H1 (cell line): ENCODE data around the gene DPF3. TPM values are rescaled to one million over a fixed set of nuclear protein-coding genes. Genes with fewer than 3 reads are reported as not detected.

ENCODE experiments used
- CTCF ChIA-PET: fragments of 300-600 bp; sonication (Branson Sonifier 250); formaldehyde crosslinking; loops from one replicate; lab custom pipeline; 2021; ENCODE audit not compliant: partially characterized antibody; lab: Charles Lee
- POLR2A ChIA-PET: fragments of 300-600 bp; sonication (Branson Sonifier 250); formaldehyde crosslinking; loops from one replicate; lab custom pipeline; 2021; ENCODE audit warnings: inconsistent platforms; ENCODE audit not compliant: partially characterized antibody; lab: Charles Lee
- DNase-seq, 2 experiments: peaks; one replicate each; pipeline versions ENCODE4 v3.0.0 to v3.0.0-alpha.2; 2010 to 2022; ENCODE audit warnings: low spot score in 2 of 2, low read depth in 1 of 2, mixed read lengths in 1 of 2
- FAIRE-seq: peaks from 2 replicates; lab custom pipeline; 2011; peaks lifted over from hg19 to GRCh38; lab: Jason Lieb, UNC
- H2AFZ ChIP-seq: 2 replicates; pipeline ENCODE4 v1.8.1; 2012; ENCODE audit warnings: low read length, inconsistent platforms
- H2AK5ac ChIP-seq: 2 replicates; pipeline ENCODE4 v1.6.1; 2013; ENCODE audit warnings: low read depth, low read length
- H2BK120ac ChIP-seq: replicated peaks from 2 replicates; pipeline ENCODE3; 2013; ENCODE audit warnings: low read depth, low read length, inconsistent platforms
- H2BK12ac ChIP-seq: 2 replicates; pipeline ENCODE4 v1.6.1; 2013; ENCODE audit warnings: low read depth, low read length
- H2BK15ac ChIP-seq: 2 replicates; pipeline ENCODE4 v1.6.1; 2013; ENCODE audit warnings: low read length
- H2BK20ac ChIP-seq: 2 replicates; pipeline ENCODE4 v1.6.1; 2013; ENCODE audit warnings: low read length
- H2BK5ac ChIP-seq: 2 replicates; pipeline ENCODE4 v1.6.1; 2013; ENCODE audit warnings: low read depth, low read length
- H3K14ac ChIP-seq: 2 replicates; pipeline ENCODE4 v1.6.1; 2013; ENCODE audit warnings: inconsistent platforms; ENCODE audit not compliant: insufficient read length
- H3K18ac ChIP-seq: 2 replicates; pipeline ENCODE4 v1.6.1; 2013; ENCODE audit warnings: low read length; ENCODE audit errors: extremely low read depth
- H3K23ac ChIP-seq: 2 replicates; pipeline ENCODE4 v1.6.1; 2013; ENCODE audit warnings: inconsistent platforms; ENCODE audit not compliant: insufficient read length
- H3K23me2 ChIP-seq: 2 replicates; pipeline ENCODE4 v1.6.1; 2013; ENCODE audit warnings: low read depth, low read length
- H3K27ac ChIP-seq: 2 replicates; pipeline ENCODE4 v1.6.1; 2011; ENCODE audit warnings: low read depth, low read length, inconsistent platforms
- H3K27me3 ChIP-seq, 4 experiments: replicated peaks in 1 of 4; 1 replicate in 1 of 4; 2 replicates in 3 of 4; pipeline versions ENCODE4 v1.6.1 to v1.8.1; 2011 to 2013; ENCODE audit warnings: low read length in 3 of 4, mild to moderate bottlenecking in 3 of 4, inconsistent platforms in 2 of 4, mixed read lengths in 2 of 4, moderate library complexity in 1 of 4; ENCODE audit not compliant: control insufficient read depth in 3 of 4, insufficient read depth in 3 of 4; ENCODE audit errors: extremely low read depth in 1 of 4
- H3K36me3 ChIP-seq, 4 experiments: 2 replicates each; pipeline versions ENCODE4 v1.6.1 to v1.8.1; 2011 to 2013; ENCODE audit warnings: mild to moderate bottlenecking in 4 of 4, low read length in 3 of 4, moderate library complexity in 2 of 4, control low read depth in 1 of 4, inconsistent platforms in 1 of 4; ENCODE audit not compliant: insufficient read depth in 4 of 4, control insufficient read depth in 2 of 4
- H3K4ac ChIP-seq: replicated peaks from 2 replicates; pipeline ENCODE3; 2013; ENCODE audit warnings: low read length, low read depth, mixed read lengths, inconsistent platforms; ENCODE audit not compliant: insufficient read length
- H3K4me1 ChIP-seq, 4 experiments: replicated peaks in 1 of 4; 1 replicate in 1 of 4; 2 replicates in 3 of 4; pipeline versions ENCODE4 v1.6.1 to v1.8.1; 2011 to 2013; ENCODE audit warnings: low read length in 3 of 4, inconsistent platforms in 2 of 4, mixed read lengths in 1 of 4; ENCODE audit not compliant: insufficient read depth in 4 of 4, control insufficient read depth in 3 of 4
- H3K4me2 ChIP-seq, 2 experiments: 2 replicates each; pipeline versions ENCODE4 v1.6.1 to v1.8.1; 2011 to 2013; ENCODE audit warnings: low read depth in 2 of 2, low read length in 2 of 2, control low read depth in 1 of 2, inconsistent platforms in 1 of 2, mild to moderate bottlenecking in 1 of 2; ENCODE audit not compliant: insufficient read depth in 1 of 2
- H3K4me3 ChIP-seq, 4 experiments: fragments of 200-600, 300-600 bp in 1 of 4; sonication (generic), shearing (Covaris generic), sonication (Bioruptor Twin) in 1 of 4; 2 replicates each; pipeline versions ENCODE4 v1.5.1 to v1.8.1; 2011 to 2016; ENCODE audit warnings: low read length in 4 of 4, low read depth in 3 of 4, control low read depth in 2 of 4, inconsistent platforms in 2 of 4, mild to moderate bottlenecking in 2 of 4, mixed read lengths in 1 of 4, moderate library complexity in 1 of 4; ENCODE audit not compliant: insufficient read depth in 2 of 4; ENCODE audit errors: extremely low read depth in 1 of 4
- H3K56ac ChIP-seq: replicated peaks from 2 replicates; pipeline ENCODE3; 2013; ENCODE audit warnings: low read depth, mild to moderate bottlenecking, mixed read lengths, low read length, inconsistent platforms; ENCODE audit not compliant: insufficient read length
- H3K79me1 ChIP-seq: 2 replicates; pipeline ENCODE4 v1.6.1; 2013; ENCODE audit warnings: low read depth, low read length, control low read depth
- H3K79me2 ChIP-seq, 2 experiments: 2 replicates each; pipeline versions ENCODE4 v1.6.1 to v1.8.1; 2012 to 2013; ENCODE audit warnings: low read length in 2 of 2, mild to moderate bottlenecking in 2 of 2, inconsistent platforms in 1 of 2; ENCODE audit not compliant: insufficient read depth in 2 of 2, control insufficient read depth in 1 of 2
- H3K9ac ChIP-seq, 4 experiments: replicated peaks in 1 of 4; 1 replicate in 1 of 4; 2 replicates in 3 of 4; pipeline versions ENCODE4 v1.6.1 to v1.8.1; 2011 to 2013; ENCODE audit warnings: low read depth in 3 of 4, low read length in 3 of 4, control low read depth in 2 of 4, mild to moderate bottlenecking in 2 of 4, moderate library complexity in 2 of 4, inconsistent platforms in 1 of 4; ENCODE audit errors: extremely low read depth in 1 of 4
- H3K9me3 ChIP-seq, 2 experiments: 2 replicates each; pipeline versions ENCODE4 v1.6.1 to v1.8.1; 2012 to 2013; ENCODE audit warnings: mild to moderate bottlenecking in 2 of 2, moderate library complexity in 2 of 2, control low read depth in 1 of 2, inconsistent platforms in 1 of 2, low read depth in 1 of 2, low read length in 1 of 2, mixed read lengths in 1 of 2; ENCODE audit not compliant: insufficient read depth in 2 of 2
- H4K20me1 ChIP-seq, 2 experiments: replicated peaks in 1 of 2; 2 replicates each; pipeline versions ENCODE3 to v1.8.1; 2011 to 2013; ENCODE audit warnings: inconsistent platforms in 2 of 2, low read length in 2 of 2, mild to moderate bottlenecking in 1 of 2; ENCODE audit not compliant: insufficient read depth in 2 of 2, control insufficient read depth in 1 of 2
- H4K5ac ChIP-seq: 2 replicates; pipeline ENCODE4 v1.6.1; 2013; ENCODE audit warnings: low read length, low read depth, mixed read lengths, inconsistent platforms; ENCODE audit not compliant: insufficient read length
- H4K8ac ChIP-seq: 2 replicates; pipeline ENCODE4 v1.8.0; 2013; ENCODE audit warnings: mild to moderate bottlenecking, moderate library complexity, low read length, inconsistent platforms; ENCODE audit not compliant: insufficient read depth; ENCODE audit errors: extremely low read depth
- H4K91ac ChIP-seq: replicated peaks from 2 replicates; pipeline ENCODE3; 2013; ENCODE audit warnings: low read length, mixed read lengths, inconsistent platforms; ENCODE audit not compliant: insufficient read length
- ASH2L ChIP-seq: fragments of 200-600, 300-600 bp; sonication (generic); IDR thresholded peaks from one replicate; pipeline ENCODE4 v1.7.1; 2017; ENCODE audit warnings: low read length
- BACH1 ChIP-seq: IDR thresholded peaks from 2 replicates; pipeline ENCODE4 v1.6.1; 2012; ENCODE audit warnings: low read length, improper control_type of control experiment
- CEBPB ChIP-seq: IDR thresholded peaks from 2 replicates; pipeline ENCODE4 v1.6.1; 2012; ENCODE audit warnings: low read depth, low read length
- GABPA ChIP-seq: IDR thresholded peaks from 2 replicates; pipeline ENCODE4 v1.6.1; 2011; ENCODE audit warnings: mild to moderate bottlenecking, low read length, moderate library complexity, borderline replicate concordance; ENCODE audit not compliant: insufficient read depth
- JUND ChIP-seq: IDR thresholded peaks from 2 replicates; pipeline ENCODE4 v1.6.1; 2011; ENCODE audit warnings: mild to moderate bottlenecking, improper control_type of control experiment, low read length
- KDM4A ChIP-seq: IDR thresholded peaks from one replicate; pipeline ENCODE4 v1.7.1; 2012; ENCODE audit warnings: low read depth, mild to moderate bottlenecking, moderate library complexity, low read length, inconsistent platforms; ENCODE audit not compliant: severe bottlenecking
- POU5F1 ChIP-seq: IDR thresholded peaks from 2 replicates; pipeline ENCODE4 v1.6.1; 2011; ENCODE audit warnings: low read depth, mild to moderate bottlenecking, low read length, moderate library complexity
- SP2 ChIP-seq: IDR thresholded peaks from 2 replicates; pipeline ENCODE4 v1.6.1; 2012; ENCODE audit warnings: mild to moderate bottlenecking, low read length, inconsistent platforms
- WGBS, 2 experiments: shearing (Covaris generic) in 1 of 2; methylation state at CpG; one replicate each; pipeline versions ENCODE4 v1.1.6 to v1.1.7; 2013 to 2015; ENCODE audit warnings: low lambda C conversion rate in 2 of 2, mixed read lengths in 2 of 2, inconsistent platforms in 1 of 2, low coverage in 1 of 2, missing lambda C conversion rate in 1 of 2; ENCODE audit not compliant: insufficient replicate concordance in 2 of 2, insufficient coverage in 1 of 2, insufficient read length in 1 of 2; ENCODE audit errors: extremely low coverage in 1 of 2, missing lambda C conversion rate in 1 of 2; 5-methylcytosine and 5-hydroxymethylcytosine counted together
- polyA plus RNA-seq, 7 experiments: library from polyadenylated mRNA; depleted of rRNA in 3 of 7; stranded (reverse) in 5 of 7; unstranded in 2 of 7; fragments of >200 nt in 5 of 7; fragments of 200-250 nt in 2 of 7; gene quantifications; 1 replicate in 5 of 7; 2 replicates in 1 of 7; 4 replicates in 1 of 7; pipeline versions ENCODE4 v1.2.1 to v1.2.3, GENCODE V29; 2011 to 2013; ENCODE audit warnings: missing spikeins in 2 of 7, mixed read lengths in 2 of 7
- total RNA-seq: library from RNA; stranded (reverse); fragmentation: NEBNext Ultra II Directional; extraction: Animal tissue kit (Norgen Biotek cat#: 25700); gene quantifications from 2 replicates; pipeline ENCODE4 v1.2.1, GENCODE V29; 2021
- TF ChIP-seq, protein P1 (sequence below): IDR thresholded peaks from 2 replicates; pipeline ENCODE4 v1.6.1; 2012; ENCODE audit warnings: inconsistent platforms
- TF ChIP-seq, protein P2 (sequence below): IDR thresholded peaks from 2 replicates; pipeline ENCODE4 v1.6.1; 2012; ENCODE audit warnings: inconsistent platforms

Gene DPF3
- total and polyA plus RNA-seq, 2 of the 8 experiments (the other 6 are each of a cell fraction or from before 2014, with no cell fraction given) = 0.19 TPM; not detected in 1

DNA sequence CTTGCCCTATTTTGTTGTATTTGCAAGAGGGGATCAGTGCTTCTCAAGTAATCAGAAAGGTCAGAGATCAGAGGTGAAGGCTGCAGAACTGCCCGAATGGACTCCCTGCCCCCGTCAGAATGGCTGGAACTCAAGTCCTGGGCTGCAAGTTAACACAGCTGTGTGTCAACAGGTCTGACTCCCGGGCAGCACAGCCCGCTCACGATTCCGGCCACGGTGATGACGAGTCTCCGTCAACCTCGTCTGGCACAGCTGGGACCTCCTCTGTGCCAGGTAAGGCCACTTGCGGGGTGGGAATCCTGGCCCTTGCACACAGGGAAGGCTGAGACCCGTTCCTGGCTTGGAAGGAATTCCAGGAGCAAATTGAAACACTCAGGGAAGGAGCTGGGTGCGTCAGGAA is 45.7 kb upstream of the DPF3 start:
- Histone ChIP-seq H3K9ac (no peak overlapping the region), H3K79me1 (no peaks in the 10 kb centered on the region; the same call in 1 of the 2 replicates), H3K4ac (no peak overlapping the region), H3K27ac (no peak overlapping the region), H3K27me3 (no peaks in the 10 kb centered on the region), H3K36me3 (peaks cover 3 to 20% (median 15%) of the 10 kb centered on the region in 4 experiments; a peak in 7 of 8 replicates), H4K91ac (no peak overlapping the region), H2BK15ac (no peak overlapping the region), H3K18ac (no peak overlapping the region), H4K8ac (no peak overlapping the region), H3K56ac (no peak overlapping the region), H3K9me3 (0 out of 4 replicates have a peak, but pooled peaks cover 0 to 4% of the 10 kb centered on the region in 2 experiments), H2AFZ (no peak overlapping the region), H3K4me2 (no peak overlapping the region), H3K23ac (no peak overlapping the region), H2BK5ac (no peak overlapping the region), H2AK5ac (no peak overlapping the region), H4K20me1 (peaks cover 0 to 1% of the 10 kb centered on the region in 2 experiments), H3K79me2 (no peaks in the 10 kb centered on the region; a peak in 1 of 4 replicates), H4K5ac (no peak overlapping the region), H3K14ac (no peak overlapping the region), H2BK12ac (no peak overlapping the region), H3K4me3 (no peak overlapping the region), H3K23me2 (no peaks in the 10 kb centered on the region), H2BK120ac (no peak overlapping the region), H3K4me1 (peaks cover 0 to under 1% (median 0%) of the 10 kb centered on the region in 4 experiments; a peak in 2 of 7 replicates), H2BK20ac (no peak overlapping the region)
- POLR2A ChIA-PET = interaction anchor here (1.4 kb wide), 1 partner anchor 9 kb away, joined by 6 read pairs; no protein-coding TSS in a partner anchor
- FAIRE-seq (no peak), DNase-seq (no peak)
- WGBS, 2 experiments = 93% methylated on average over 13 of the region's 13 CpGs; no CpG with 5 or more reads in 1 of the 2 experiments
- CTCF ChIA-PET = interaction anchor here (1.2 to 3.1 kb wide), 3 partner anchors 9 to 424 kb away, joined by 3 to 18 read pairs (median 10); no protein-coding TSS in a partner anchor
- TF ChIP-seq KDM4A (no peak), BACH1 (no peak), ASH2L (no peak), GABPA (no peak), JUND (no peak), POU5F1 (no peak), CEBPB (no peak), SP2 (no peak)
- TF ChIP-seq, protein P1, sequence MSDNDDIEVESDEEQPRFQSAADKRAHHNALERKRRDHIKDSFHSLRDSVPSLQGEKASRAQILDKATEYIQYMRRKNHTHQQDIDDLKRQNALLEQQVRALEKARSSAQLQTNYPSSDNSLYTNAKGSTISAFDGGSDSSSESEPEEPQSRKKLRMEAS = no peak
- TF ChIP-seq, protein P2, sequence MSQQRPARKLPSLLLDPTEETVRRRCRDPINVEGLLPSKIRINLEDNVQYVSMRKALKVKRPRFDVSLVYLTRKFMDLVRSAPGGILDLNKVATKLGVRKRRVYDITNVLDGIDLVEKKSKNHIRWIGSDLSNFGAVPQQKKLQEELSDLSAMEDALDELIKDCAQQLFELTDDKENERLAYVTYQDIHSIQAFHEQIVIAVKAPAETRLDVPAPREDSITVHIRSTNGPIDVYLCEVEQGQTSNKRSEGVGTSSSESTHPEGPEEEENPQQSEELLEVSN = no peak
